ENCODE results near the gene NDUFB1.

NDUFB1 gene

DNA sequence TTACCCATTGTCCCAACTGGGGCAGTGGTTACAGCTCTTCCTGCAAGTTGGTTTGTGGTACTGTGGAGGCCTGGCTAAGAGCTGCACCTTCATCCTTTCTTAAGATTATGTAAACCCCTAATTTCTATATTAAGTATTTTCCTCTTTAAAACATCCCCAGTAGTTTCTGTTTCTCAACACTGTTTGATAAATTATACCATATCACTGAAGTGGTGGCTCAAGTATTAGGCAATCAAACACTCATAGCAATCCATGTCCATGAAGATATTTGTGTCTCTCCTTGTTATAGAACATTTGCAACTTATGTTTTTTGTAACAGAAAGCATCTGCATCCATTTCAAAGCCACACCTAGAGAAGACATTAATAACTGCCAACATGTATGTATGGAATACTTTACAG is 47.0 kb downstream of the NDUFB1 start:
- H3K4me2 ChIP-seq (ENCODE audit: low read length): no peak overlapping the region
- no peaks in the 10 kb centered on the region for H3K27me3 ChIP-seq (ENCODE audit: control insufficient read depth, insufficient read depth, low read length)
- no peaks in the 10 kb centered on the region for H3K9me3 ChIP-seq (replicated peaks; ENCODE audit: low read length)
- no peaks in the 10 kb centered on the region for H3K4me1 ChIP-seq (ENCODE audit: control insufficient read depth, insufficient read depth, low read length)
- no peak overlapping the region for H3K9ac ChIP-seq (ENCODE audit: low read depth, low read length)
- no peak overlapping the region for H3K4me3 ChIP-seq (ENCODE audit: low read length)
- peaks cover 21% of the 10 kb centered on the region for H3K36me3 ChIP-seq (ENCODE audit: insufficient read depth, low read length)

All from skeletal muscle satellite cell (primary cell).